ENCODE results near the gene NTMT1.

Gene NTMT1

DNA sequence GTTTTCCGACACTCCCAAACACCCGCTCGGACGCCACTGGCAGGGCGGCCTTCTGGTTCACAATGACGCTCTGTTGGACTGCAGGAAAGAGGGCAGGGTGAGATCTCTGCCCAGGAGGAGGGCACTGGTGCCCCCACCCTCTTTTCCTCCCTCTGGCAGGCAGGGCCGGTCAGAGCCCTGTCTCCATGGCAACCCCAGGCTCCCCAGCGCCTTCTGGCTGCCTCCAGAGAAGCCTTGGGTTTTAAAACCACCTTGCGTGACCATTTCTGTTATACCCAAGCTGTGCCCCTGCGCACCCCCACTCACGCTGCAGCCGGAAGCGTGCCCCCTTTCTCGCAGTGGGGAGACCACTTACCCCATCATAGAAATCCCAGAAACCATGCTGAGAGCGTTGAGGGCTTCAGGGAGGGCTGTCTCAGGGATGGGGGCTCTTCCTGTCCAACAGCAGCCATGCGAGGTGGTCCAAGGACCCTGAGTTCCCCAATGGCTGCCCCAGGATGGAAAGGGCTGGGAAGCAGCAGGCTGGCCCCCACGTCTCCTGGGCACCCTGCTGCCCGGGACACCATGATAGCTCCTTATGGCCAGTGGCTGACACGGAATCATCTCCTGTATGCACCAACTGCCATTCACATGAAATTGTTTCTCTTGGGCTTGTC lies 12.3 kb upstream of the NTMT1 start:
- peak in 55 of 58 donors; percentile 29 to 94 (median 81) for DNase-seq

GRCh38 chr9:129614932-129615331 lies 11.0 kb upstream of the NTMT1 start:
- DNase-seq: no peak

DNA sequence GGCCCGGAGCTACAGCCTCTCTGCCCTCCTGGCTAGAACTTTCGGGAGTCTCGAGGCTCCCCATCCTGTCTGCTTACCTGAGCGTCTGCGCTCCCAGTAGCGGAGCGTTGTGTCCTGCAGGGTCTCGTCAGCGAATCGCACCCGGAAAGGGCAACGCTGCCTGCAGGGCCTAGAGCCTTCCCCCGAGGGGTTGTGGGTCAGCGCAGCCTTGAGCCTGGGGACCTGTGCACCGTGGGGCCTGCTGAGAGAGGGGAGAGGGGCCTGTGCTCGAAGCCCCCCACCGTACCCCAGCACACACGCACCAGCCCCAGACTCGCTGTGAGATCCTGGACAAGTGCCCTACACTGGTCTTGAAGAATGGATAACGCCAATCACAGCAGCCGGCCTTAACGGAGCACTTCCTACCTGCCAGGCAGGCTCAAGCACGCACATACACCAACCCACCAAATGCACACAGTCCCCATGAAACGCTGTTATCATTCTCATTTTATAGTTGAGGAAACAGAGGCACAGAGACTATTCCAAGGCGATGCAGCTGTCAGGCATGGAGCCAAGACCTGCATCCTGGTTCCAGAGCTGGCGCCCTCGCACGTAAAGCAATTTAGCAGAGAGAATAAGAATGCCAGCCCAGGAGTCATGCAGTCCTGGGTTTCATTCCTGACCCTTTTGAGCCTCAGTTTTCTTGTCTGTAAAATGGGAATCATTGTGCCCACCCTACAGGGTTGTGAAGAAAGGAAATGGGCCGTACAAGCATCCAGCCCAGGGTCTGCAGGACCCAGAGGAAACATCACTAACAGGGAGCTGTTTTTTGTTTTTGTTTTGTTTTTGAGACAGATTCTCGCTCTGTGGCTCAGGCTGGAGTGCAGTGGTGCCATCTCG lies 10.3 kb upstream of the NTMT1 start:
- DNase-seq: no peak

DNA sequence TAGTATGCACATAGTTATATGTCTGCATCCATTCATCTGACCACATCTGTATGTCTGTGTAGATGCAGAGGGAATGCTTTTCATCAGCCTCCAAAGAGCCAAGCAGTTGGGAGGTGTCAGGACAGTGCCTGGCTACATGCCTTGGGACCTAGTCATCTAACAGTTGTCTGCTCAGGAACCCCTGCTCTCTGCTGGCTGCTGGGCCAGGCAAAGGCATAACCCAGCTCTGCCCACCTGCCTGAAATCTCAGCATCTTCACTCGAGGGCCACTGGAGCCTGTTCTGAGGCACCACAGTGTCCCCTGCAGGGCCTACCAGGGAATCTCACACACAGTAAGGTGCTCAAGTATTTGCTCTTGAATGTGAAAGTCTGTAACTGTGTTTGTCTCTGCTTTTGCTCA lies 8.8 kb upstream of the NTMT1 start:
- DNase-seq: peak in 5 of 58 donors; percentile 12 to 54 (median 28)

- DNase-seq: peak in 4 of 58 donors; percentile 19 to 57 (median 41)
These were observed 5.9 kb upstream of the NTMT1 start for GRCh38 chr9:129619787-129620668.

- DNase-seq: peak in 1 of 58 donors; percentile 54
These were observed 5.2 kb upstream of the NTMT1 start, which contains the start of gene C9orf50 for GRCh38 chr9:129620669-129621295. Gene C9orf50, minus strand, starts transcription at chr9:129621101. Its CDS starts 527 bp downstream, at chr9:129620574.

DNA sequence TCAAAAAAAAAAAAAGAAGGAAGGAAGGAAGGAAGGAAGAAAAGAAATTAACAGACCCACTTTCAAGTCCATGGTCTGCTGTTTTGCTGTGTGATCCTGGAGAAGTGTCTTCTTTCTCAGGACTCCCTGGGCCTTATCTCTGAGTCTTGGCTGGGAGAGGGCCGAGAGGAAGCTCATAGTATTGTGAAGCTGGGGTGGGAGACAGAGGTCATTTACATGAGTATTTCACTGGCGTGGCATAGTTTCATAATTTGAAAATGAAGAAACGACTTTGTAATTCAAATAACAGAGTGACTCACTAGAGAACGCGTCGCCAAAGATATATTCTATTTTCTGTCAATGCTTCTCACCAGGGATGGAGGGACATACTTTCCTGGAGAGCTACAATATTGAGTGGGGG lies 2.6 kb upstream of the NTMT1 start:
- peak in 1 of 58 donors; percentile 27 for DNase-seq

DNA sequence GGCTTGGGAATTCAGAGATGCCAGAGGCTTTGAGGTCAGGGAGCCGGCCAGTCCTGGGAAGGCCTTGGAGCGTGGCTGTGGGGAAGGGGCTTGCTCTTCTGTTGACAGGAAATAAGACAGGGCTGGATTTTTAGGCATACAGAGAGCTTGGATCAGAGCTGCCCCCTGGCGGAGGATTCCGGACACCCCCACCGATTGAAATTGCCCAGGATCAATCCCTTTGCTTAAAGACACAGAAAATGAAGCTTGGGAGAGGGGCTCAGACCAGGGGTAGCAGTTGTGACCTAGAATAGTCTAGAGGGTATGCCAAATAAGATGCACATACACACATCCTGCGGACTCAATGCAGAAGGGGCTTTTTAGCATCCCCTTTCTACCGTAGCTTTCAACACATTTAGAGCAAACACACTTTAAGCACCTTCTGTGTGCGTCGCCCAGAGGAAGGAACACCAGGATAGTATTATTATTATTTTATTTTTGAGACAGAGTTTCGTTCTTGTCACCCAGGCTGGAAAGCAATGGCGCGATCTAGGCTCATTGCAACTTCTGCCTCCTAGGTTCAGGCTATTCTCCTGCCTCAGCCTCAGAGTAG lies 1.7 kb upstream of the NTMT1 start:
- peak in 28 of 58 donors; percentile 11 to 64 (median 28) for DNase-seq

DNA sequence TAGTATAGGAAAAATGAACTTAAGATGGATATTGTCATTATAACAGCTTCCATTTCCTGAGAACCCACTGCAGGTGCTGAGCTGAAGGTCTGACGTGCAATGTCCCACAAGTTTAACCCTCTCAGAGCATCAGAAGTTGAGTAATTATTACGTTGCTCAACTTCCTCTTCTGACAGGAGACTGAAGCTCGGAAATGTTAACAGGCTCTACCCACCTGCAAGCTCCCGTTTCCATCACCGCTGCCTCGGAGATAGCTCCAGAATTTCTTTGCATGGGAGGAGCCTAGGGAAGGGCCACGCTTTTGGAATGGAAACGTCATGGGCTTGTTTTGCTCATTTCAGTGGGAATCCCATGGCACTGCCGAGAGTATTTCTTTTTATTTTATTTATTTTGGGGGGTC lies 1.0 kb upstream of the NTMT1 start:
- DNase-seq: peak in 1 of 58 donors; percentile 21

DNA sequence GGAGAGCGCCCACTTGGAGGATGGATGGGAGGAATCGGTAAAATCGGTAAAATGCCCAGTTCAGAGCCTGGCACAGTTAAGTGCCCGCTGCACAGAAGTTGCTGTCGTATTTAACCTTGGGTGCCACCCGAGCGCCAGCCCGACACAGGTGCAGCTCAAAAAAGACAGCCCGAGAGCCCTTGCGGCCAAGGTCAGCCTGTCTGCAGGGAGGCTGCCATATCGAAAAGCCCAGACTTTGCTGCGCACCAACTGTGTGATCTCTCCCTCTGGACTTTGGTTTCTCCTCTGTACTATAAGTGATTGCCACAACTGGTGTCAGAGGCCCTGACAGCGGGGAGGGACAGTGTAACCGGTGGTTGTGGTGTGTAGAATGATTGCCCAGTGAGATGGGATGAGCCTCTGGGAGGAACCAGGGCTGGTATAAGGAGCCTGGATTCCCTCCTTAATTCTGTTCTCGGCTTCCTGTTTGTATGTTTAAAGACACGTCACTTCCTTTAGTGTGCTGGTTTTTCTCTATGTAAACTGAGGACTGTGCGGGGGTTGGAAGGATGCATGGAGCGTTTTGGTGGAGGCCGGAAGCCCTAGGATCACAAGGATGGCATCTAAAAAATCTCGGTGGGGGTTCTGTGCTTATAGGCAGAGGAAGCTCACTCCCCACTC lies 792 bp downstream of the NTMT1 start:
- peak in 3 of 58 donors; percentile 22 to 41 (median 39) for DNase-seq

DNA sequence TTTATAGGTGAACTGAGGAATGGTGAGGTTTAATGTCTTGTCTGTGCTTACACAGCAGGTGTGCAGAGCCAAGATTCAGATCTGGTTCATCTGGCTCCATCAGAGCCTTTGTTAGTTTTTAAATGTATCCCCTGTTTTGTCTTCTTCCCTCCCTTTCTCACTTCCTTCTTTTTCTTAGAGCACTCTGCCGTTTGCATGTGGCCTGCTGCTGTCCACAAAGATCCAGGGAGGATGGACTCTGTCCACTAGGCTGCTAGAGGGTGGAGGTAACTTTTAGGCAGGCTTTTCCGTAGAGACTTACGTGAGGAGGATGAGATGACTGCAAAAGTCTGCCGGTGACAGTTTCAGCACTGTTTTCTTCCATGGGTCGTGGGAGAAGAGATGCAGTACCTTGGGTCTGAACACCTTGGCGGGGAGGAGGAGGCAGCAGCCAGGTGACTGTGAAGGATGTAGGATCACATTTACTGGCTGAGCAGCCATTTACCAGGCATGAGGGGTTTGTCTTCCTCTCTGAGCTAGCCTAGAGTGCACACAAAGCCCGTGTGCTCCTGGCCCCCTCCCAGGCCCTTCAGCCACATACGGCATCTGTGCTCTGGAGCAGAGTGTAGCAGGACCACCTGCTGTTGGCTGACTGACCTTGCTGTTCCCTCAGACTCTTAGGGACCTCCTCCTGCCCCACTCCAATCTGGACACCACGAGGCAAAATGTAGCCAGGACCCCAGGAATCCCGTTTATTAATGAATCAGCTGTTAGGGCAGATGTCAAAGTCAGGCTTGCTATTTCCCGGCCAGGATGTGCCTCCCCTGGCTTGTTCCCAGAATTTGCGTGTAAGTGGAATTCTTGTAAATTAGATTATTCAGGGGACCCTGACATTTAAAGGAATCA lies 1.8 kb downstream of the NTMT1 start:
- DNase-seq: no peak

GRCh38 chr9:129628709-129629108 lies 2.7 kb downstream of the NTMT1 start:
- DNase-seq: no peak

DNA sequence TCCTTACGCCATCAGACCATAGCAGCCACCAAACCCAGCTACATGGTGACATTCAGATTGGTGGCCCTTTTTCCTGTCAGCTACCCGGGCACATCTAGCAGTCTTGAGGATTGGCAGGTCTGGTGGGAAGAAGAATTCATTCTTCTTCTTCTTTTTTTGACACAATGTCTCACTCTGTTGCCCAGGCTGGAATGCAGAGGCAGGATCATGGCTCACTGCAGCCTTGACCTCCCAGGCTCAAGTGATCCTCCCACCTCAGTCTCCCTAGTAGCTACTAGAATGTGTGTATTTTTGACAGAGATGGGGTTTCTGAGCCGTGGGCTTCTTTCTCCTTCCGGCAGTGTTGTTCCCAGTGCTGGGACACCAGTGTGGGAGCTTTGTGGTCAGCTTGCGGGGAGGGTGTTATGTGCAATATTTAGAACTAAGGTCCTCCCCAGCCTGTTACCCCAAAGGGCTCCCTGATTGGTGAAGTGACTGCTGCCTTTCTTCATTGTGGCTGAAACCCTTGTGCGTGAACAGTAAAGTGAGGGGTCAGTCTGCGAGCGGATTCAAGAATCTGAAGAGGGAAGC lies 3.4 kb downstream of the NTMT1 start:
- DNase-seq: no peak

DNA sequence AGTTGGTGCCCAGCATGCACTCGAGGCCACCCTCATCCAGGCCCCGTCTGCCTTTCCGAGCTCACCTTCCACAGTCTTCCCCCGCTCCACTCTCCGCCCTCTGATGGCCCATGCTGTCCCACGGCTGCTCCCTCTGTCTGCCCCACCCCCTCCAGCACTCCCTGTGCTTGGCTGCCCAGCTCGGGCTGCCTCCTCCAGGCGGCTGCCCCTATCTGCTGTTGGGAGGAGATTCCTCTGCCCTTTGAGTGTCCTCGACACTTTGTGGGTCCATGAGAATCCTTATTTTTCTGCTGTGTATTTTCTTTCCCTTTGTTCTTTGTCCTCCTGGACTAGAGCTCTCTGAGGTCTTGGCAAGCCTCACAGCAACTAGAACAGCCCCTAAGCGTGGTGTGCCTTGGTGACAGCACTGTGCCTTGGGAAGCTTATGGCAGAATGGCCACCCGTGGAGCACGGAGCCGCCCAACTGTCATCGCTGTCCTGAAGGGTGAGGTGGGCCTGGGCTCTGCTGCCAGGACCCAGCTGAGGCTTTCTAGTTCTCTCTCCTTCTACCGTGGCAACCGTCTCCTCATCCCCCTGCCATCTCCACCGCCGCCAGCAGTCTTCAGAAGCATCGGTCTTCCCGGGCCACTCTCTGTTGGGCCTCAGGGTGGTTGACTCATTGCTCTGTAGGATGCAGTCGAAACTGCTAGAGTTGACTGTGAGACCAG lies 5.2 kb downstream of the NTMT1 start:
- DNase-seq: peak in 11 of 58 donors; percentile 31 to 71 (median 48)

- DNase-seq: peak in 4 of 58 donors; percentile 24 to 53 (median 32)
These were observed 5.7 kb downstream of the NTMT1 start for GRCh38 chr9:129631674-129632129.

DNA sequence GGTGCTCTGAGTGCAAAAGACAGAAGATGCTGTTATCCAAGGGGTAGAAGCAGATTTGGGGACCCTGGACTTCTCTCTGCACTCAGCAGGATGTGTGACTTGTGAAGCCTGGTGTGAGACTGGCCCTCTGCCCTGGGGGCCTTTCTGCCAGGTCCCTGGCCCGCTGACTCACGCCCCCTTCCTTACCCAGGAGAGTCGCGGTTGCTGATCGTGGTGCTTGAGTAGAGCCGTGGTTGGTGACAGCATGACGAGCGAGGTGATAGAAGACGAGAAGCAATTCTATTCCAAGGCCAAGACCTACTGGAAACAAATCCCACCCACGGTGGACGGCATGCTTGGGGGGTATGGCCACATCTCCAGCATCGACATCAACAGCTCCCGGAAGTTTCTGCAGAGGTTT lies 6.5 kb downstream of the NTMT1 start:
- no peak for DNase-seq

DNA sequence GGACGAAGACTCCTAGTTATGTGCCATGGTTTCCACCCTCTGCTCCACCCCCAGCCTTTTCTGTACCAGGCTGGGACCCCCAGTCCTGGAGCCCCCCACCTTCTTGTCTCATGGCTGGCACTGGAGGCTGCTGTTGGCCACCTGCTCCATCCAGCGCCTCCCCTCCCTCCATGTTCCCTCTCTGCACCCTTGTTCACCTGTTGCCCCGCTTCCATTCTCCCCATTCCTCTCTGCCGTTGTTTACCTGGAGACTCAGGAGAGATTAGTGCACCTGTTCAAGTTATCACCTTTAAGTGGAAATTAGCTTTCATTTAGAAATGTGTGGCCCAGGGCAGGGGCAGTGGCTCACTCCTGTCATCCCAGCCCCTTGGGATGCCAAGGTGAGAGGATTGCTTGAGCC lies 7.2 kb downstream of the NTMT1 start:
- DNase-seq: no peak

DNA sequence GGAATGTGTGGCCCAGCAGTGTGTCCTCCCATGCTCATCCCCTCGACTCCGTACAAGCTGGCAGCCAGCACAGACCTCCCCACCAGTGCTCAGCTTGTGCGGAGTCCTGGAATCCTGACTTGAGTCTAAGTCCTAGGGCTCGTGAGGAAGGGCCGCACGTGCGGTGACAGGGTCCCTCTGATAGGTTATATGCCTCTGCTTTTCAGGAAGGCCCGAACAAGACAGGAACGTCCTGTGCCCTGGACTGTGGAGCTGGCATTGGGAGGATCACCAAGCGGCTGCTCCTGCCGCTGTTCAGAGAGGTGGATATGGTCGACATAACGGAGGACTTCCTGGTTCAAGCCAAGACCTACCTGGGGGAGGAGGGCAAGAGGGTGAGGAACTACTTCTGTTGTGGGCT lies 7.9 kb downstream of the NTMT1 start:
- DNase-seq: no peak
